CD4-positive, alpha-beta T cell treated with Interleukin-17A for 4 hours (primary cell): ENCODE data around the gene EVI5L.

ENCODE experiments used
- DNase-seq: peaks from one replicate; pipeline ENCODE4 v3.0.0-alpha.2; 2020; ENCODE audit warnings: mixed read lengths

The EVI5L gene

GRCh38 chr19:7862413-7862951 is 32.5 kb downstream of the EVI5L start:
- DNase-seq: peak; percentile 83

GRCh38 chr19:7863157-7863970 is 33.3 kb downstream of the EVI5L start:
- DNase-seq: peak; percentile 25

- no peak for DNase-seq
Measured at GRCh38 chr19:7863971-7864689, 34.1 kb downstream of the EVI5L start.

- no peak for DNase-seq
Measured at GRCh38 chr19:7864690-7865074, 34.7 kb downstream of the EVI5L start.

GRCh38 chr19:7865262-7865911 is 35.4 kb downstream of the EVI5L start:
- DNase-seq: peak; percentile 24

GRCh38 chr19:7866399-7867091 is 36.5 kb downstream of the EVI5L start:
- no peak for DNase-seq

- DNase-seq: no peak
Measured at GRCh38 chr19:7867092-7867844, 37.2 kb downstream of the EVI5L start.

GRCh38 chr19:7868326-7868670 is 38.3 kb downstream of the EVI5L start:
- peak; percentile 46 for DNase-seq

- peak; percentile 90 for DNase-seq
Measured at GRCh38 chr19:7868671-7869452, 38.8 kb downstream of the EVI5L start.

- peak; percentile 80 for DNase-seq
Measured at GRCh38 chr19:7869453-7869909, 39.5 kb downstream of the EVI5L start.

GRCh38 chr19:7869910-7870511 is 40.0 kb downstream of the EVI5L start:
- peak; percentile 72 for DNase-seq

- DNase-seq: peak; percentile 39
Measured at GRCh38 chr19:7870571-7871436, 40.8 kb downstream of the EVI5L start.

GRCh38 chr19:7871437-7872305 is 41.7 kb downstream of the EVI5L start:
- peak; percentile 78 for DNase-seq

- DNase-seq: no peak
Measured at GRCh38 chr19:7872306-7873204, 42.5 kb downstream of the EVI5L start.

GRCh38 chr19:7873304-7874075 is 43.5 kb downstream of the EVI5L start:
- no peak for DNase-seq

GRCh38 chr19:7874076-7874896 is 44.3 kb downstream of the EVI5L start, which contains the start of gene PRR36:
Gene PRR36, minus strand, starts transcription at chr19:7874390. Its CDS starts 701 bp downstream, at chr19:7873689.
- peak; percentile 33 for DNase-seq
